Left lung (tissue), 10 donors: ENCODE results near the gene APOL3. TPM values are rescaled to one million over a fixed set of nuclear protein-coding genes. Genes with fewer than 3 reads are reported as not detected.

ENCODE experiments used
- ATAC-seq: fragments of 200-7000 bp; cut with Tn5 transposase; one replicate; pipeline ENCODE4 v1.9.1; 2020; ENCODE audit warnings: moderate library complexity
- DNase-seq, 4 donors: peaks; one replicate each; pipeline ENCODE4 v3.0.0-alpha.2; 2013 to 2020
- H3K27ac ChIP-seq, 2 donors: fragments of 200-600 bp; sonication (generic) in 1 of 2; one replicate each; pipeline versions ENCODE4 v1.5.0 to v1.8.0; 2020 to 2021
- H3K27me3 ChIP-seq, 2 donors: fragments of 200-600 bp; sonication (generic) in 1 of 2; one replicate each; pipeline versions ENCODE4 v1.5.0 to v1.8.0; 2020 to 2021
- H3K36me3 ChIP-seq, 2 donors: fragments of 200-600 bp; sonication (generic) in 1 of 2; one replicate each; pipeline versions ENCODE4 v1.5.0 to v1.8.0; 2020 to 2021
- H3K4me1 ChIP-seq, 2 donors: fragments of 200-600 bp; one replicate each; pipeline ENCODE4 v1.8.0; 2021
- H3K4me3 ChIP-seq, 2 donors: fragments of 200-600 bp; sonication (generic) in 1 of 2; one replicate each; pipeline versions ENCODE4 v1.5.0 to v1.8.0; 2020 to 2021; ENCODE audit warnings: mild to moderate bottlenecking in 1 of 2
- H3K9me3 ChIP-seq, 2 donors: fragments of 200-600 bp; sonication (generic) in 1 of 2; one replicate each; pipeline versions ENCODE4 v1.5.0 to v1.8.0; 2020 to 2021
- intact Hi-C, 2 donors: fragments of 100-400 bp; cut with DNase I; formaldehyde crosslinking; loops; one replicate each; pipeline versions ENCODE4 v1.11.2 to v1.14.2; 2022
- polyA plus RNA-seq, 6 donors: library from polyadenylated mRNA; unstranded; fragments of 120-200 nt; gene quantifications; one replicate each; pipeline ENCODE4 v1.2.1, GENCODE V29; 2013; ENCODE audit not compliant: insufficient read length in 6 of 6
- total RNA-seq, 2 donors: library from RNA; stranded (reverse); fragmentation: NEBNext Ultra II Directional; extraction: Animal tissue kit (Norgen Biotek cat#: 25700); gene quantifications; one replicate each; pipeline ENCODE4 v1.2.1, GENCODE V29; 2021
- TF ChIP-seq, protein P1 (sequence below), 2 donors: fragments of 200-600 bp; sonication (generic) in 1 of 2; IDR thresholded peaks; one replicate each; pipeline versions ENCODE4 v1.5.0 to v1.8.0; 2021; ENCODE audit warnings: antibody characterized with exemption in 2 of 2
- donor health status: DM: no; HTN: yes; CAD: no.
- donor health status: DM: no; HTN: no; CAD: no.

Gene APOL3
- total and polyA plus RNA-seq, 8 donors = 27.0 to 57.9 (median 42.0) TPM

DNA sequence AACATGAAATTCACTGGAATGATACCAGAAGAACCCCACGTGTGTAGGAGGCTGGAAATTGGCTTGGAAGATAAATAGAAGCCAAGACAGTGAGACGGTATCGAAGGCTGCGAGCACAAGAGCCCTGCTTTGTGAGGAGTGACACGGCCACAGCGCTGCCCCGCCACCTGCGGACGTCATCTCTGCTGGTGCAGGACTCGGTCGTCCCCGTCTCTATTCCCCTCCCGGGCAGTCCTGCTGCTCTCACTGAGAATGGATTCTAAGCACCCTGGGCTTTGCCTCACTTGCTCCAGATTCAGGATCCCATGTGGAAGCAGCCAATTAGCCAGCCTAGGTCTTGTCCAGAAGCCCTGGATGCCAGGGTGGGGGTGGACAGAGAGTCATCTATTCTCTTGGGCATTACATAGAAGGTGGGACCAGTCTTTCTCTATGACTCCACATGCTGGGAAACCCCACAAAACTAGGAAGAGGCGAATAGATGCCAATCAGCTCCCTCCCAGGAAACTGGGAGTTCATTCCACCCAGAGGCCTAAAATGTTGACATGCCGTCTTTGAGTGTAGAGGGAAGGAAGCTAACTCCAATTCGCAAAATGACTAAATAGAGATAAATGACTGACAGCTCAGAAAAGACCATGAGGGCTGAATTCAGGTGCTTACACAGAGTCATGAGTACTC is 25.1 kb downstream of the APOL3 start:
- Histone ChIP-seq H3K9me3 (no peaks in the 10 kb centered on the region), H3K36me3 (peaks cover 0 to 4% of the 10 kb centered on the region in 2 donors), H3K4me1 (peaks cover 0 to 7% of the 10 kb centered on the region in 2 donors), H3K4me3 (no peak overlapping the region), H3K27ac (no peak overlapping the region), H3K27me3 (no peaks in the 10 kb centered on the region)
- DNase-seq (no peak), ATAC-seq (no peak)
- intact Hi-C loops = no loop called here
- TF ChIP-seq, protein P1, sequence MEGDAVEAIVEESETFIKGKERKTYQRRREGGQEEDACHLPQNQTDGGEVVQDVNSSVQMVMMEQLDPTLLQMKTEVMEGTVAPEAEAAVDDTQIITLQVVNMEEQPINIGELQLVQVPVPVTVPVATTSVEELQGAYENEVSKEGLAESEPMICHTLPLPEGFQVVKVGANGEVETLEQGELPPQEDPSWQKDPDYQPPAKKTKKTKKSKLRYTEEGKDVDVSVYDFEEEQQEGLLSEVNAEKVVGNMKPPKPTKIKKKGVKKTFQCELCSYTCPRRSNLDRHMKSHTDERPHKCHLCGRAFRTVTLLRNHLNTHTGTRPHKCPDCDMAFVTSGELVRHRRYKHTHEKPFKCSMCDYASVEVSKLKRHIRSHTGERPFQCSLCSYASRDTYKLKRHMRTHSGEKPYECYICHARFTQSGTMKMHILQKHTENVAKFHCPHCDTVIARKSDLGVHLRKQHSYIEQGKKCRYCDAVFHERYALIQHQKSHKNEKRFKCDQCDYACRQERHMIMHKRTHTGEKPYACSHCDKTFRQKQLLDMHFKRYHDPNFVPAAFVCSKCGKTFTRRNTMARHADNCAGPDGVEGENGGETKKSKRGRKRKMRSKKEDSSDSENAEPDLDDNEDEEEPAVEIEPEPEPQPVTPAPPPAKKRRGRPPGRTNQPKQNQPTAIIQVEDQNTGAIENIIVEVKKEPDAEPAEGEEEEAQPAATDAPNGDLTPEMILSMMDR (IDR thresholded peaks at IDR 0.05) = no peak

DNA sequence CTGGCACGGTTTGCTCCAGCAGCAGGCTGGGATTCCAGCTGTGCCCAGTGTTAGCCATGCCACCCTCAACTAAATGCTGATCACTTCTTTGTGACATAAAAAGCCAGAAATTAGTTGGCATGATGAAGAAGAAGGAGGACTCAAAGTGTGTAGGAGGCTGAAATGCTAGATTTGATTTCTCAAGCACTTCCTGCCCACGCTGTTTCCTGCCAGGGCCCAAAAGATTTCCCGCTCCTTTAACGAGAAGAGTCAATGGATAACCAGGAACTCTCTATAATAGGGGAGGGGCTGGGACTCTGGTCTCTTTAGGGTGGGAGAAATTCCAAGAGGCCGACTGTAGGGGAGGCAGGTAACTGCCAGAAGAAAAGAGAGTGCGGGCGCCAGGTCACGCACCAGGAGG is 26.4 kb downstream of the APOL3 start:
- H3K36me3 ChIP-seq = no peaks in the 10 kb centered on the region
- no peak overlapping the region for H3K4me3 ChIP-seq
- ATAC-seq = no peak
- no peak overlapping the region for H3K27ac ChIP-seq
- intact Hi-C loops = no loop called here
- no peaks in the 10 kb centered on the region for H3K27me3 ChIP-seq
- H3K9me3 ChIP-seq = no peaks in the 10 kb centered on the region
- H3K4me1 ChIP-seq = peaks cover 0 to 7% of the 10 kb centered on the region in 2 donors
- TF ChIP-seq, protein P1 (IDR thresholded peaks at IDR 0.05) = no peak
- no peak for DNase-seq

DNA sequence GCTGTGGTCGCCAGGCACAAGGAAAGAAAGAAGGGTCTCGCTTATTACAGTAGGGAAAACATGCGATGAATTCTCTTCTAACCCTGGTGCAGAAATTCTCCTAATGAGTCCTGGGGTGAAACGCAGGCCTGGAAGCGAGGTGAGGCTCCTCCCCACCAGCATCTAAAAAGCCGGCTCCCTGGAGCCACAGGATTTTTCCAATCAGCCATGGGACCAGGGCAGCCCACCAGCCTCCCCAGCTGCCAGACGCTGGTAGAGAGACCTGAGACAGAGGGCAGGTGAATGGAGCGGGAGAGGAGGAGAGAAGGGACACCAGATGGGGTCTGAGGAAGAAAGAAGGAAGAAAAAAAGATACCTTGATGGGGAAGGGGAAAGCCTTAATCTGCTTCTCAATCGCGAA is 28.6 kb downstream of the APOL3 start:
- TF ChIP-seq, protein P1 (IDR thresholded peaks at IDR 0.05) = no peak
- Histone ChIP-seq H3K36me3 (no peaks in the 10 kb centered on the region), H3K27ac (no peak overlapping the region), H3K4me1 (peaks cover 0 to 7% of the 10 kb centered on the region in 2 donors), H3K4me3 (no peak overlapping the region), H3K27me3 (no peaks in the 10 kb centered on the region), H3K9me3 (no peaks in the 10 kb centered on the region)
- no peak for ATAC-seq
- DNase-seq = no peak
- intact Hi-C loops = no loop called here

DNA sequence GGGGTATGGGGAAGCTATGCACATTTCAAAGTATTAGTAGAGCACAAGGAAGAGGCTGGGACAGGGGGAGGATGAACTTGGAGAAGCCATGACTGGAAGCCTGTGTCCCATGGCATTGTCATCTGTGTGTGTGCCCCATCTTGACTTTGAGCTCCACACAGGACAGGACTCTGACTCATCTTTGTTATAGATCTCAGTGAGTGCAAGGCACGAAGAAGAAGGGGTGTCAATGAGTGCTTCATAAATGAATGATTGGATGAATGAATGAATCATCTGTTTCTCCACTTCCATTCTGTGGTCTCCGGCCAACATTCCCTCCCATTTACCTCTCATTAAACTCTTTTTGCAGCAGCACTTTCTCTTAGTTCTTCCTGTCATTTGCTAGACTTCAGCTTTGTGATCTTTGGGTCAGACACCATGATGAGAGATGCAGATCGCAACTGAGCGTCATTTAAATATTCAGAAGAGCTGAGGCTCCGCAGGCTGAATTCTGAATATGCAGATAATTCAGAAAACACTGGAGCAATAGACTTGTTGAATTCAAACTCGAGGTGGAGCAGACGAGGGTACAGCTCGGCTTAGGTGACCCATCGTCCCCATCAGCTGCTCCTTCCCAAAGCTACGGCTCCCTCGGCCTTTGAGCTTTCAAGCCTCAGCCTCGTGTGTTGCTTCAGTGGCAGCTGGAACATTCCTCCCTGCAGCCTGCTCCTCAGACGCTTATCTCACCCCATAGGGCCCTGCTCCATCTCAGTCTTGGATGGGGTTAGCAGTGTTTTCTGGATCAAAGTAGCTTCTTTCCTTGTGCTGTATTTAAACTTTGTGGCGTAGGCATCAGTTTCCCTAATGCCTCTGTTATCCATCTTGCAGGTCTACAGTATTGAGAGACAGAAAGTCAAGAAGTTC is 30.8 kb downstream of the APOL3 start:
- Histone ChIP-seq H3K27ac (no peak overlapping the region), H3K27me3 (no peaks in the 10 kb centered on the region), H3K4me1 (peaks cover 0 to 7% of the 10 kb centered on the region in 2 donors), H3K4me3 (no peak overlapping the region), H3K9me3 (no peaks in the 10 kb centered on the region), H3K36me3 (no peaks in the 10 kb centered on the region)
- DNase-seq (peak in 1 of 4 donors; percentile 46), ATAC-seq (peak; percentile 20)
- intact Hi-C loops = loop anchor here in 1 of 2 donors (10.0 kb wide), 2 partner anchors 65 to 195 kb away; no protein-coding TSS in a partner anchor
- TF ChIP-seq, protein P1 (IDR thresholded peaks at IDR 0.05) = no peak

DNA sequence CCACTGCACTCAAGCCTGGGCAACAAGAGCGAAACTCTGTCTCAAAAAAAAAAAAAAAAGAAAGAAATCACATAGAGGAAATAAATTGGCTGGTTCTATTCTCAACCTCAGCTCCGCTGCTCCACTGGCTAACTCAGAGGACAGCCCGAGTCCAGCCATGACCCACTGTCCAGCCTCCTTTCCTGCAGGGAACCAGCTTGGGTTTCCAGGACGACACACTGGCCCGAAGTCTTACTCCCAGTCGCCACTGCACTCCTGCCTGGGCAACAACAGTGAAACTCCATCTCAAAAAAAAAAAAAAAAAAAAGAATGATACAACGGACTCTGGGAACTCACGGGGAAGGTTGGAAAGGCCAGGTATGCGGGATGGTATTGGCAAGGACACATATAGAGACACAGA is 31.5 kb downstream of the APOL3 start:
- Histone ChIP-seq H3K4me3 (no peak overlapping the region), H3K36me3 (no peaks in the 10 kb centered on the region), H3K27ac (no peak overlapping the region), H3K9me3 (no peaks in the 10 kb centered on the region), H3K27me3 (no peaks in the 10 kb centered on the region), H3K4me1 (peaks cover 0 to 7% of the 10 kb centered on the region in 2 donors)
- no peak for ATAC-seq
- TF ChIP-seq, protein P1 (IDR thresholded peaks at IDR 0.05) = no peak
- DNase-seq = no peak
- intact Hi-C loops = loop anchor here in 1 of 2 donors (10.0 kb wide), 2 partner anchors 64 to 194 kb away; no protein-coding TSS in a partner anchor
